SK-N-SH (cell line): Measurements from ENCODE around the gene MGAT5. TPM values are rescaled to one million over a fixed set of nuclear protein-coding genes. Genes with fewer than 3 reads are reported as not detected.

Experiments used
- CTCF ChIA-PET: fragments of 300-600, 350-600 bp; formaldehyde crosslinking; extraction: SDS; loops from one replicate; lab custom pipeline; 2021; lab: Yijun Ruan, JAX
- POLR2A ChIA-PET: fragments of 350-600 bp; sonication (Branson Sonifier 250); formaldehyde crosslinking; extraction: SDS; loops from one replicate; lab custom pipeline; 2020; ENCODE audit warnings: antibody characterized with exemption, inconsistent platforms; lab: Yijun Ruan, JAX
- DNase-seq: peaks from one replicate; pipeline ENCODE4 v3.0.0; 2012
- H2AFZ ChIP-seq: fragments of 200-600 bp; sonication (generic); 2 replicates; pipeline ENCODE4 v1.8.1; 2016; ENCODE audit warnings: antibody characterized with exemption, mild to moderate bottlenecking, low read depth
- H3F3A ChIP-seq: fragments of 200-600 bp; sonication (generic); replicated peaks from 2 replicates; pipeline ENCODE3; 2016; ENCODE audit warnings: antibody characterized with exemption, mild to moderate bottlenecking; ENCODE audit not compliant: insufficient read depth
- H3K27ac ChIP-seq, 2 experiments: fragments of 200-500 bp in 1 of 2; fragments of 200-600 bp in 1 of 2; sonication (Bioruptor generic) in 1 of 2; sonication (generic), shearing (Covaris generic) in 1 of 2; 2 replicates each; pipeline versions ENCODE4 v1.5.1 to v1.6.1; 2014 to 2016; ENCODE audit warnings: low read depth in 2 of 2, inconsistent platforms in 1 of 2, low read length in 1 of 2, mild to moderate bottlenecking in 1 of 2, mixed read lengths in 1 of 2
- H3K27me3 ChIP-seq: fragments of 200-600 bp; sonication (generic), shearing (Covaris generic); 2 replicates; pipeline ENCODE4 v1.6.1; 2016; ENCODE audit warnings: mixed run types; ENCODE audit not compliant: insufficient read depth
- H3K36me3 ChIP-seq, 2 experiments: fragments of 200-500 bp in 1 of 2; fragments of 200-600 bp in 1 of 2; sonication (Bioruptor generic) in 1 of 2; sonication (generic) in 1 of 2; replicated peaks in 1 of 2; 2 replicates each; pipeline versions ENCODE3 to v1.5.1; 2014 to 2016; ENCODE audit warnings: low read length in 1 of 2, mild to moderate bottlenecking in 1 of 2; ENCODE audit not compliant: insufficient read depth in 2 of 2, control insufficient read depth in 1 of 2
- H3K4me1 ChIP-seq, 2 experiments: fragments of 200-500 bp in 1 of 2; fragments of 200-600 bp in 1 of 2; sonication (Bioruptor generic) in 1 of 2; sonication (generic), shearing (Covaris generic) in 1 of 2; 2 replicates each; pipeline versions ENCODE4 v1.5.1 to v1.6.1; 2014 to 2016; ENCODE audit warnings: low read depth in 1 of 2, low read length in 1 of 2, mixed run types in 1 of 2; ENCODE audit not compliant: insufficient read depth in 2 of 2, control insufficient read depth in 1 of 2
- H3K4me2 ChIP-seq: fragments of 200-600 bp; sonication (generic), shearing (Covaris generic); 2 replicates; pipeline ENCODE4 v1.6.1; 2017; ENCODE audit warnings: mixed run types
- H3K4me3 ChIP-seq, 2 experiments: fragments of 200-500 bp in 1 of 2; fragments of 200-600 bp in 1 of 2; sonication (Bioruptor generic) in 1 of 2; sonication (generic), shearing (Covaris generic) in 1 of 2; 2 replicates each; pipeline versions ENCODE4 v1.5.1 to v1.8.1; 2014 to 2016; ENCODE audit warnings: low read depth in 2 of 2, inconsistent platforms in 1 of 2, low read length in 1 of 2, mild to moderate bottlenecking in 1 of 2, mixed read lengths in 1 of 2, moderate library complexity in 1 of 2
- H3K79me2 ChIP-seq: fragments of 200-600 bp; sonication (generic); 2 replicates; pipeline ENCODE4 v1.8.1; 2017; ENCODE audit warnings: mild to moderate bottlenecking; ENCODE audit not compliant: insufficient read depth
- H3K9ac ChIP-seq: fragments of 200-600 bp; sonication (generic); 2 replicates; pipeline ENCODE4 v1.6.1; 2017; ENCODE audit warnings: mixed run types
- H3K9me2 ChIP-seq: fragments of 200-600 bp; sonication (generic); 2 replicates; pipeline ENCODE4 v1.6.1; 2017; ENCODE audit warnings: mixed run types
- H3K9me3 ChIP-seq: fragments of 200-600 bp; sonication (generic); 2 replicates; pipeline ENCODE4 v1.6.1; 2017; ENCODE audit warnings: mixed run types, mild to moderate bottlenecking, moderate library complexity
- H4K20me1 ChIP-seq: fragments of 200-600 bp; sonication (generic); 2 replicates; pipeline ENCODE4 v1.6.1; 2017; ENCODE audit warnings: mild to moderate bottlenecking, mixed run types; ENCODE audit not compliant: insufficient read depth
- CHD2 ChIP-seq: fragments of 150-350 bp; IDR thresholded peaks from 2 replicates; pipeline ENCODE4 v1.6.1; 2018; ENCODE audit warnings: low read length; ENCODE audit not compliant: partially characterized antibody
- ELF1 ChIP-seq: IDR thresholded peaks from 2 replicates; pipeline ENCODE4 v1.4.0; 2012
- EP300 ChIP-seq, 2 experiments: IDR thresholded peaks; 2 replicates each; pipeline versions ENCODE4 v1.4.0 to v1.6.1; 2012; ENCODE audit warnings: borderline replicate concordance in 1 of 2, low read depth in 1 of 2, low read length in 1 of 2
- EZH2phosphoT487 ChIP-seq: fragments of 200-600 bp; sonication (generic); IDR thresholded peaks from 2 replicates; pipeline ENCODE4 v1.6.1; 2017; ENCODE audit warnings: low read depth, mixed run types, mild to moderate bottlenecking, antibody characterized with exemption, moderate library complexity, borderline replicate concordance
- FOSL2 ChIP-seq: IDR thresholded peaks from 2 replicates; pipeline ENCODE4 v1.4.0; 2012; ENCODE audit warnings: low read depth, mild to moderate bottlenecking, moderate library complexity, borderline replicate concordance
- FOXM1 ChIP-seq: IDR thresholded peaks from 2 replicates; pipeline ENCODE4 v1.4.0; 2012; ENCODE audit warnings: low read depth, mild to moderate bottlenecking
- MXI1 ChIP-seq: IDR thresholded peaks from 2 replicates; pipeline ENCODE4 v1.6.1; 2012; ENCODE audit warnings: mild to moderate bottlenecking, low read depth, low read length, improper control_type of control experiment
- RAD21 ChIP-seq: IDR thresholded peaks from 2 replicates; pipeline ENCODE4 v1.6.1; 2012; ENCODE audit warnings: mild to moderate bottlenecking, low read length
- RFX5 ChIP-seq: IDR thresholded peaks from 2 replicates; pipeline ENCODE4 v1.6.1; 2012; ENCODE audit warnings: mild to moderate bottlenecking, improper control_type of control experiment, low read length
- RXRA ChIP-seq: IDR thresholded peaks from 2 replicates; pipeline ENCODE4 v1.4.0; 2012; ENCODE audit warnings: low read depth, mild to moderate bottlenecking, borderline replicate concordance
- TCF12 ChIP-seq: IDR thresholded peaks from 2 replicates; pipeline ENCODE4 v1.4.0; 2012
- TEAD4 ChIP-seq: IDR thresholded peaks from 2 replicates; pipeline ENCODE4 v1.4.0; 2012; ENCODE audit warnings: mild to moderate bottlenecking, borderline replicate concordance; ENCODE audit not compliant: insufficient read depth
- WGBS: methylation state at CpG from one replicate; pipeline ENCODE4 v1.1.6; 2017; ENCODE audit warnings: low lambda C conversion rate; 5-methylcytosine and 5-hydroxymethylcytosine counted together
- polyA plus RNA-seq, 3 experiments: library from polyadenylated mRNA; depleted of rRNA; stranded (reverse); fragments of >200 nt; gene quantifications; 2 replicates each; pipeline ENCODE4 v1.2.3, GENCODE V29; 2012
- TF ChIP-seq, protein P1 (sequence below): fragments of 200-600 bp; sonication (generic); IDR thresholded peaks from 2 replicates; pipeline ENCODE4 v1.6.1; 2017; ENCODE audit warnings: antibody characterized with exemption, mild to moderate bottlenecking, moderate library complexity
- TF ChIP-seq, protein P2 (sequence below): fragments of 150-350 bp; IDR thresholded peaks from 2 replicates; pipeline ENCODE4 v1.6.1; 2016; ENCODE audit warnings: mild to moderate bottlenecking, low read depth, low read length
- TF ChIP-seq, protein P3 (sequence below): IDR thresholded peaks from 2 replicates; pipeline ENCODE4 v1.4.0; 2012; ENCODE audit warnings: low read depth
- TF ChIP-seq, protein P4 (sequence below): fragments of 150-350 bp; IDR thresholded peaks from 2 replicates; pipeline ENCODE4 v1.6.1; 2017; ENCODE audit warnings: antibody characterized with exemption, low read length, low read depth, borderline replicate concordance
- TF ChIP-seq, protein P5 (sequence below): IDR thresholded peaks from 2 replicates; pipeline ENCODE4 v1.4.0; 2012; ENCODE audit warnings: low read depth, borderline replicate concordance

Gene MGAT5
- polyA plus RNA-seq, 1 of the 3 experiments (the other 2 are of a cell fraction), result 18.2 TPM

DNA sequence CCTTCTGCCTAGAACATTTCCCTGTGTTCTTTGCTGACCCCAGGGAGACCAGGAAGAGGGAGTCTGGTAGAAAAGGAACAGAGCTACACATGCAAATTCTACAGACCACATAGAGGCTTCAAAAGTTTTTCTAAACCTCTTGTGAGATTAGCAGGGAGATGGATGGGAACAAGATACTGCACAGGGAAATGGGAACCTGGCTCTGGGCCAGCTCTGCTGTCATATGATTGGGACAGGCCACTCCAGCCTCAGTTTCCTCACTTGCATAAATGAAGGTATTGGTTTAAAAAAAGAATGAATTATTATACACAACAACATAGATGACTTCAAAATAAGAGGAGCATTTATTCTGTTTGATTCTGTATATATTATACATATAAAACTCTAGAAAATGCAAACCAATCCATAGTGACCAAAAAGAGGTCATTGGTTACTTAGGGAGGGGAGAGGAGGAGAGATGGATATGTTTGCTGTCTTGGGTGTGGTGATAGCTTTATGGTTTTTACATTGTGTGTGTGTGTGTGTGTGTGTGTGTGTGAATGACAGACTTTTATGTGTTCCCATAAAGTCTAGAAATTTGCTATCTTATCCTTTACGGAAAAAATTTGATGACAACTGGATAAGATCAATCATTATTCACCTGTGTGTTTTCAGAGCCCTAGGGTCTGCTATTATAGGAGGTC lies 115.5 kb downstream of the MGAT5 start:
- no peak overlapping the region for H3K27ac ChIP-seq
- no peak overlapping the region for H2AFZ ChIP-seq
- H3K4me1 ChIP-seq, result peaks cover 4 to 43% of the 10 kb centered on the region in 2 experiments; a peak in 2 of 4 replicates
- CTCF ChIA-PET, result interaction anchor here (1.0 to 4.0 kb wide), 5 partner anchors 19 to 251 kb away, joined by 3 to 18 read pairs (median 5); no protein-coding TSS in a partner anchor
- no peaks in the 10 kb centered on the region for H3K9me3 ChIP-seq
- no peak overlapping the region for H3K4me2 ChIP-seq
- no peak overlapping the region for H3K9ac ChIP-seq
- no peak overlapping the region for H3K4me3 ChIP-seq
- WGBS, result 100% methylated on average over 1 of the region's 1 CpG
- TF ChIP-seq, protein P1, sequence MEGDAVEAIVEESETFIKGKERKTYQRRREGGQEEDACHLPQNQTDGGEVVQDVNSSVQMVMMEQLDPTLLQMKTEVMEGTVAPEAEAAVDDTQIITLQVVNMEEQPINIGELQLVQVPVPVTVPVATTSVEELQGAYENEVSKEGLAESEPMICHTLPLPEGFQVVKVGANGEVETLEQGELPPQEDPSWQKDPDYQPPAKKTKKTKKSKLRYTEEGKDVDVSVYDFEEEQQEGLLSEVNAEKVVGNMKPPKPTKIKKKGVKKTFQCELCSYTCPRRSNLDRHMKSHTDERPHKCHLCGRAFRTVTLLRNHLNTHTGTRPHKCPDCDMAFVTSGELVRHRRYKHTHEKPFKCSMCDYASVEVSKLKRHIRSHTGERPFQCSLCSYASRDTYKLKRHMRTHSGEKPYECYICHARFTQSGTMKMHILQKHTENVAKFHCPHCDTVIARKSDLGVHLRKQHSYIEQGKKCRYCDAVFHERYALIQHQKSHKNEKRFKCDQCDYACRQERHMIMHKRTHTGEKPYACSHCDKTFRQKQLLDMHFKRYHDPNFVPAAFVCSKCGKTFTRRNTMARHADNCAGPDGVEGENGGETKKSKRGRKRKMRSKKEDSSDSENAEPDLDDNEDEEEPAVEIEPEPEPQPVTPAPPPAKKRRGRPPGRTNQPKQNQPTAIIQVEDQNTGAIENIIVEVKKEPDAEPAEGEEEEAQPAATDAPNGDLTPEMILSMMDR, result no peak
- no peak for TF ChIP-seq RAD21
- no peak for TF ChIP-seq EZH2phosphoT487
- TF ChIP-seq, protein P2, sequence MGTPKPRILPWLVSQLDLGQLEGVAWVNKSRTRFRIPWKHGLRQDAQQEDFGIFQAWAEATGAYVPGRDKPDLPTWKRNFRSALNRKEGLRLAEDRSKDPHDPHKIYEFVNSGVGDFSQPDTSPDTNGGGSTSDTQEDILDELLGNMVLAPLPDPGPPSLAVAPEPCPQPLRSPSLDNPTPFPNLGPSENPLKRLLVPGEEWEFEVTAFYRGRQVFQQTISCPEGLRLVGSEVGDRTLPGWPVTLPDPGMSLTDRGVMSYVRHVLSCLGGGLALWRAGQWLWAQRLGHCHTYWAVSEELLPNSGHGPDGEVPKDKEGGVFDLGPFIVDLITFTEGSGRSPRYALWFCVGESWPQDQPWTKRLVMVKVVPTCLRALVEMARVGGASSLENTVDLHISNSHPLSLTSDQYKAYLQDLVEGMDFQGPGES, result no peak
- TF ChIP-seq RXRA, result no peak
- TF ChIP-seq, protein P3, sequence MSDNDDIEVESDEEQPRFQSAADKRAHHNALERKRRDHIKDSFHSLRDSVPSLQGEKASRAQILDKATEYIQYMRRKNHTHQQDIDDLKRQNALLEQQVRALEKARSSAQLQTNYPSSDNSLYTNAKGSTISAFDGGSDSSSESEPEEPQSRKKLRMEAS, result no peak
- no peak for TF ChIP-seq RFX5
- TF ChIP-seq, protein P4, sequence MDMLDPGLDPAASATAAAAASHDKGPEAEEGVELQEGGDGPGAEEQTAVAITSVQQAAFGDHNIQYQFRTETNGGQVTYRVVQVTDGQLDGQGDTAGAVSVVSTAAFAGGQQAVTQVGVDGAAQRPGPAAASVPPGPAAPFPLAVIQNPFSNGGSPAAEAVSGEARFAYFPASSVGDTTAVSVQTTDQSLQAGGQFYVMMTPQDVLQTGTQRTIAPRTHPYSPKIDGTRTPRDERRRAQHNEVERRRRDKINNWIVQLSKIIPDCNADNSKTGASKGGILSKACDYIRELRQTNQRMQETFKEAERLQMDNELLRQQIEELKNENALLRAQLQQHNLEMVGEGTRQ, result no peak
- no peak for TF ChIP-seq CHD2
- TF ChIP-seq ELF1, result no peak
- TF ChIP-seq TEAD4, result no peak
- TF ChIP-seq, protein P5, sequence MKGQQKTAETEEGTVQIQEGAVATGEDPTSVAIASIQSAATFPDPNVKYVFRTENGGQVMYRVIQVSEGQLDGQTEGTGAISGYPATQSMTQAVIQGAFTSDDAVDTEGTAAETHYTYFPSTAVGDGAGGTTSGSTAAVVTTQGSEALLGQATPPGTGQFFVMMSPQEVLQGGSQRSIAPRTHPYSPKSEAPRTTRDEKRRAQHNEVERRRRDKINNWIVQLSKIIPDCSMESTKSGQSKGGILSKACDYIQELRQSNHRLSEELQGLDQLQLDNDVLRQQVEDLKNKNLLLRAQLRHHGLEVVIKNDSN, result no peak
- TF ChIP-seq TCF12, result no peak
- TF ChIP-seq FOSL2, result no peak
- no peak for TF ChIP-seq MXI1
- TF ChIP-seq FOXM1, result no peak
- no peak for TF ChIP-seq EP300 (IDR thresholded peaks at IDR 0.05; ENCODE audit: borderline replicate concordance in 1 of 2, low read depth in 1 of 2, low read length in 1 of 2)
- no peaks in the 10 kb centered on the region for H3K27me3 ChIP-seq
- H3K36me3 ChIP-seq, result peaks cover 0 to 3% of the 10 kb centered on the region in 2 experiments
- POLR2A ChIA-PET, result no interaction called here
- H4K20me1 ChIP-seq, result no peaks in the 10 kb centered on the region
- no peaks in the 10 kb centered on the region for H3K79me2 ChIP-seq
- no peak for DNase-seq
- no peaks in the 10 kb centered on the region for H3K9me2 ChIP-seq
- no peaks in the 10 kb centered on the region for H3F3A ChIP-seq
